ENCODE measurements around the gene GPD1.

The GPD1 gene

GRCh38 chr12:50102646-50103309, 1.0 kb upstream of the GPD1 start:
- no peak for DNase-seq

GRCh38 chr12:50103351-50103750, 457 bp upstream of the GPD1 start:
- DNase-seq = no peak

GRCh38 chr12:50104417-50105366, 884 bp downstream of the GPD1 start:
- no peak for DNase-seq

GRCh38 chr12:50105913-50106450, 2.2 kb downstream of the GPD1 start:
- DNase-seq = no peak

DNA sequence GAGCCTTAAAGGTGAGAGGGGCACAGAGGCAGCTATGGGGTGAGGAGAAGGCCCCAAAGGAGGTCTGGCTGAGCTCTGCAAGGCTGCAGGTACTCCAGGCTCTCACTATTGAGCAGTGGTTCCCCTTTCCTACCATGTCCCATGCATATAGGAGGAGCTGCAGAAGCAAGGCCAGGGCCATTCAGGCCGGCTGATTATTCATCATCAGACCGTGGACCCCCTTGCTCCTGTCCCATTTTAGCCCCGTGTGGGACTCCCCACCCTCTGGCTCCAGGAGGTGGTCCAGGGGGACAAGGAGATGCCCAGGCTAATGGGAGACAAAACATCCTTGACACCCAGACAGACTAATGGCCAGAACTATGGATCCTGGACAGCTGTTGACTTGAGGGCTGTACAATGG, 3.1 kb downstream of the GPD1 start:
- DNase-seq = no peak

DNA sequence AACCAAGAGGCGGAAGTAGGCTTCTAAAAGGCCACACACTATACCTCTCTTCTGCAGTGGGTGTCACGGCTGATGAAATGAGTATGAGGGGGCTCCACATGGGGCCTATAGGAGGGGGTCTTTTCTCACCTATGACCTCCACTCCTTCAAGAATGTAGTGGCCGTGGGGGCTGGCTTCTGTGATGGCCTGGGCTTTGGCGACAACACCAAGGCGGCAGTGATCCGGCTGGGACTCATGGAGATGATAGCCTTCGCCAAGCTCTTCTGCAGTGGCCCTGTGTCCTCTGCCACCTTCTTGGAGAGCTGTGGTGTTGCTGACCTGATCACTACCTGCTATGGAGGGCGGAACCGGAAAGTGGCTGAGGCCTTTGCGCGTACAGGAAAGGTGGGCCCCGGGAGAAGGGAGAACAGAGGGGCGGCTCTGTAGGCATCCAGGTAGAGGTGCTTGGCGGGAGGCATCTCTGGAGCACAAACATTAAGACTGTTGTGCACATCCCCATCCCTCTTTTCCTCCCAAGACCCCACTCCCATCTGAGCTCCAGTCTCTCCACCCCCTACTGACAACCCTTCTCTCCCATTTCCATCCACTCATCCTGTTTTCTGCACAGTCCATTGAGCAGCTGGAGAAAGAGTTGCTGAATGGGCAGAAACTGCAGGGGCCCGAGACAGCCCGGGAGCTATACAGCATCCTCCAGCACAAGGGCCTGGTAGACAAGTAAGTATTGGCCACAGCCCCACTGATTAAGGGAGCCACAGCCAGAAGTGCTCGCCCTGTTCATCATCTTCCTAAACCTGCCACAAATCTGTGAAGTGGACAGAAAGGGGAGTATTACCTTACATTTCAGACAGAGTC, 3.8 kb downstream of the GPD1 start:
- DNase-seq = no peak

- no peak for DNase-seq
Observed at GRCh38 chr12:50109319-50109718, 5.5 kb downstream of the GPD1 start.

DNA sequence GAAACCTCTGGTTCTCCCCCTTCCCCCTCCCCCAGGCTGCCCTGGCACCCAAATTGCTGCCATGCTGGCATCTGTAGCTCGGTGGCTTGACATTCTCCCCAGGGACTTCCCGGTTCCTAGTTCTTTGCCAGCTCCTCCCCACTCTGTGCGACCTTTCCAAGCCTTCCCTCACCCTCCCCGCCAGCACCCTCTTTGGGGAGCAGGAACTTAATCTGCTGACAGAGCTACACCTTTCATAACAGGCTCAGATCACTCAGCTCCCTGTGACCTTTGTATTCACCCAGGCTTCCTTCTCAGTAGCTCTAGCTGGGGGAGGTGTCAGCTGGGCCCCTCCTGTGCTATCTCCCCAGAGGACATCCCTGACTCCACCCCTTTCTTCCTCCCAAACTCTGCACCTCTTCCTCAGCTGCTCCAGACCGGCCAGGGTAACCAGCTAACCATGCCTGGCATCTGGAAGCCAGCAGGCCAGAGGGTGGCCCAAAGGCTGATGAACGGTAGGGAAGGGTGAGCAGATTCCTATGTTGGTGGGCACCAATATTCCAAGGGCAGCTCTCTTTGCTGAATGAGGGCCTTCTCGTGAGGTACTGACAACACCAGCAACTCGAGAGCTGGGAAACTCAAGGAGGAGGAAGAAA, 6.4 kb downstream of the GPD1 start:
- peak; percentile 25 for DNase-seq

DNA sequence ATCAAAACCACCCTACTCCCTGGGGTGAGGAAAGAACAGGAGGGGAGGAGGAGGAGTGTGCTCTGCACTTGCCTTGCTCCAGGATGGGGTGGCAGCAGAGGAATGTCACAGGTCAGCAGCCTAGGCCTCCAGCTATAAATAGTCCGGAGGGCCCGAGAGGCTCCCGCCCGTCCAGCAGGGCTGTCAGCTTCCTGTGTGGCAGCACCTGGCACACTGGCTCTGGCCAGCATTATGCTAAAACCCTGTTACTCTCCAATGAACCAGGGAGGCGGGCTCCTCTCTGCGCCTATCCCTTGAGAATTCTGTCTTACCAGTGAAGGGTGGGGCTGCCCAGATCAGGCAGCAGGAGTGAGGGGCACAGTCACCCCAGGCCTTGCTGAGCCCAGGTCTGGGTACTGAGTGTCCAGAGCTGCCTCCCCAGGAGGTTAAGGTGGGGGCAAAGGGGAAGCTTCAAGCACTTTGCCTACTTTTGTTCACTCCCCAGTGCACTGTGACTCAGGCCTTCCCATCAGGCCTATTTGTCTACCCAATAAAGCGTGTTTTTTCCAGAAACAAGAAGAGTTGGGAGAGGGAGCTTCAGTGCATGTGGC, 7.0 kb downstream of the GPD1 start:
- peak; percentile 60 for DNase-seq

DNA sequence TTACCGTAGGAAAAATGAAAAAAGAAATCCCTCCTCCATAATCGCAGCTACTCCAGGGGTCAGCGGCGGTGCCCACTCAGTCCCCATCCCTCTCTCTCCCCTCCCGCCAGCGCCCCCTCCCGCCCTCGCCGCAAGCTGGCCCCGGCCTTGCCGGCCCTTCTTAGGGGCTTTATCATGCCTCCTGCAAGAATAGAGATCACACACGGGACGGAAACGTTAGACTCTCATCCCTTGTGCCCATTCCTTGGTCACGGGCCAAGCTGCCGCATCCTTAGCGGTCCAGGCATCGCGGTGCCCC, 7.5 kb downstream of the GPD1 start:
- DNase-seq = no peak

GRCh38 chr12:50111693-50112455, 8.1 kb downstream of the GPD1 start, which contains the start of gene COX14:
Gene COX14, plus strand, starts transcription at chr12:50112236. Its CDS starts 7,808 bp downstream, at chr12:50120044.
- peak; percentile 100 for DNase-seq

DNA sequence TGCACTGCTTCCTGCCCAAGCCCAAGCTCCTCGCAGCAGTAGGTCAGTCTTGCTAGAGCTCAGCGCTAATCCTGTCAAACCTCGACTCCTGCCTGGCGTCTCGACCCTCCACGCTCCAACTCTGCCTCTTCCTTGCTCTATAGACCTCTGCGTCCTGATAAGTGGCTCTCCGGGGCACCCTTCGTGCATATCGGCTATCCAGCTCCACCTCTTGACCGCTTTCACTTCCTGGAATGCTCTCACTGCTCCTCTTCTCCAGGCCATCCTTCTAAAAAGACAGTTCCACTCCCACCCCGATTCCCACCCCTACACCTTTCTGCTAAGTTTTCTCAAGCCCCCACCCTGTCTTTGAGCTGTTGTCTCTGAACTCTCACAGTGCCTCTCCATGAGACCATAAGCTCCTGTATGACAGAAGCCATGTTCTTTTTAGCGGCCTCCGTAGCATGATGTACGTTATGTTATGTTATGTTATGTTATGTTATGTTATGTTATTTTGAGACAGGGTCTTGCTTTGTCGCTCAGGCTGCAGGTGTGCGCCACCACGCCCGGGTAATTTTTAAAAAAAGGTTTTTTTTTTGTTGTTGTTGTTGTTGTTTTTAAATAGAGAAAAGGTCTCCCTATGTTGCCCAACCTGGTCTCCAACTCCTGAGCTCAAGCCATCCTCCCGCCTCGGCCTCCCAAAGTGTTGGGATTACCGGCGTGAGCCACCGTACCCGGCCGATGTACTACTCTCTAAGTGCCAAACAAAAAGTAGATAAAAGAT, 8.8 kb downstream of the GPD1 start:
- peak; percentile 85 for DNase-seq

- no peak for DNase-seq
Observed at GRCh38 chr12:50117057-50117622, 13.3 kb downstream of the GPD1 start.

- DNase-seq = no peak
Observed at GRCh38 chr12:50119387-50119786, 15.6 kb downstream of the GPD1 start.

DNA sequence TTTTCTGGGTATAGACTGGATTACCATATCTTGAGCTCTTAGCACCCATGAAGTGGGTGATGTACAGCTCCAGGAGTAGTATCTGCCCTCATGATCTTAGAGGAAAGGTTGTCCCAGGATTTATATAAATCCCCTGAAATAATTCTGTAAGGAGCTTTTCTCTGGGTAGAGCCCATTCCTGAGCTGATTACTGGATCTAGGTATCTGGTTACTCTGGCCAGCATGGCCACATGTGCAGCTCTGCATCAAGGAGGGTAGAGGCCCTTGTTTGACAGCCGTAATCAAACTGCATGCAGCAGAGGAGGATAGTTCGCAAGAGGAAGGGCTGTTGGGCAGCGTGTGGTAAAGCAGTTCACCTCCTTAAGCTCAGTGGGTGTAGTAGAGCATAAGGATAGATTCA, 16.7 kb downstream of the GPD1 start:
- DNase-seq = no peak

- DNase-seq = no peak
Observed at GRCh38 chr12:50120953-50121352, 17.1 kb downstream of the GPD1 start.

DNA sequence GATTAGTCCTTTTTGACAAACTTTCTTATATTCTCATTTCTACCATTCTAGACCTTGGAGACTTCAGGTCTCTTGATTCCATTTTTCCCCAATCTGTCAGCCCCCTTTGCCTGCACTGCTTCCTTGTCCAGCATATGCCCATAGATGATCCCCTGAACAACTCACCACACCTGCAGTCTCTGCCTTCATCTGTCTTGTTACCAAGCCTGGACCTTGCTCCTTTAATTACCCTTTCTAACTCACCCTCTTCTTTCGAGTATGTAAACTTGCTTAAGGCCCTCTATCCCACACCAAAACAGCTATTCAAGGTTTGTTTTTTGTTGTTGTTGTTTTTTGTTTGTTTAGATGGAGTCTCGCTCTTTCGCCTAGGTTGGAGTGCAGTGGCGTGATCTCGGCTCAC, 17.8 kb downstream of the GPD1 start:
- no peak for DNase-seq

DNA sequence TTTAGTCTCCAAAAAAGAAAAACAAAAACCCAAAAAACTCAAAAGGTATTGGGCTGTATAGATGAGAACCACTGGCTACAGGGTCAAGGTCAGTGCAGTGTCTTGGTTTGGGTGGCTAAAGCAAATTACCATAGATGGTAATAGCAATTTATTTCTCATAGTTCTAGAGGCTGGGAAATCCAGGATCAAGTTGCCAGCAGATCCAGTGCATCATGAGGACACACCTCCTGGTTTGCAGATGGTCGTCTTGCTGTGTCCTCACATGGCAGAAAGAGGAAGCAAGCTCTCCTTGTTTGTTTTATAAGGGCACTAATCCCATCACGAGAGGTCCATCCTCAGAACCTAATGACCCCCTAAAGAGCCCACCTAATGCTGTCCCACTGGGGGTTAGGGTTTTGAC, 19.4 kb downstream of the GPD1 start:
- no peak for DNase-seq

DNA sequence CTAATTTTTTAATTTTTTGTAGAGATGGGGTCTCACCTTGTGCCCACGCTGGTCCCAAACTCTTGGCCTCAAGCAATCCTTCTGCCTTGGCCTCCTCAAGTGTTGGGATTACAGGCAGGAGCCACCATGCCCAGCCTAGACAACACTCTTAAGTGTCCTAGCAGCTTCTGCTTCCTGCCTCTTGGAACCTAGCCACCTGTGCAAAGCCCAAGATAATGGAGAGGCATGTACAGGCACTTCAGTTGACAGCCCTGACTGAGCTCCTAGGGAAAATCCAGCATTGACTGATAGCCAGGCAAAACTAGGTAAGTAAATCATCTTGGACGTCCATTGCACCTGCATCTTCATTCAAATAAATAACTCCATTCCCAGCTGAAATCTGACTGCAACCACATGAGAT, 23.7 kb downstream of the GPD1 start:
- no peak for DNase-seq

GRCh38 chr12:50129290-50129689, 25.5 kb downstream of the GPD1 start:
- no peak for DNase-seq
